ENCODE measurements around the gene ATXN1. TPM values are rescaled to one million over a fixed set of nuclear protein-coding genes. Genes with fewer than 3 reads are reported as not detected.
A peak's percentile ranks its signal among the peaks of the same experiment; 100 is the strongest.

The ATXN1 gene
- polyA plus RNA-seq, 1 donor from 2014 or later, result 28.2 TPM

DNA sequence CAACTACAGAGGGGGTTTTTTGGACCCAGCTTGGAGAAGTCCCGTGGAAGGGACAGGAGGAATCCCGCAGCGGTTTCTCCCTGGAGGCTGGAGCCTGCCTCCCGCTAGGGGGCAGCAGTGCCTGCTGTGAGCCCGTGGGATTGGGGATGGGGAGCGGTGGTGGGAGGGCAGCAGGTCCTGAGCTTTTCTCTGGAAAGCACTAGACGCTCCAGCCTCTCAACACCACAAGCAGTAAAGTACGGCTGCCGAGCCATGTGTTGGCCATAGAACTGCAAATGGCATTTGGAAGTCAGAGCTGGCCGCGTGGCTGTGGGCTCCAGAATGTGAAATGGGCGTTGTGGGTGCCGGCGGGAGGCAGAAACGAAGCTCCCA is 475.1 kb downstream of the ATXN1 start:
- TF ChIP-seq RAD21 (conservative IDR thresholded peaks at IDR 0.05) (peak; percentile 12), TAF1 (IDR thresholded peaks at IDR 0.05; ENCODE audit: low read depth) (no peak)
- H3K36me3 ChIP-seq (ENCODE audit: insufficient read depth, low read length), result no peaks in the 10 kb centered on the region
- H3F3A ChIP-seq (ENCODE audit: insufficient read depth, low read length, poor library complexity, severe bottlenecking), result no peaks in the 10 kb centered on the region
- no peaks in the 10 kb centered on the region for H3K27me3 ChIP-seq (ENCODE audit: insufficient read depth, low read depth, low read length)
- H3K9ac ChIP-seq (ENCODE audit: low read length), result no peak overlapping the region
- no peaks in the 10 kb centered on the region for H3K79me2 ChIP-seq (replicated peaks; ENCODE audit: insufficient read depth, low read length)
- no peak overlapping the region for H3K4me2 ChIP-seq (ENCODE audit: low read length)
- H3K27ac ChIP-seq (ENCODE audit: low read length), result no peak overlapping the region
- H4K20me1 ChIP-seq (ENCODE audit: insufficient read depth), result no peaks in the 10 kb centered on the region
- no peak overlapping the region for H3K4me3 ChIP-seq (ENCODE audit: low read length)
- H3K9me3 ChIP-seq (ENCODE audit: low read length), result no peaks in the 10 kb centered on the region
- no peak overlapping the region for H2AFZ ChIP-seq (ENCODE audit: low read depth, low read length)
- no peaks in the 10 kb centered on the region for H3K9me2 ChIP-seq (ENCODE audit: insufficient read depth, low read length)

DNA sequence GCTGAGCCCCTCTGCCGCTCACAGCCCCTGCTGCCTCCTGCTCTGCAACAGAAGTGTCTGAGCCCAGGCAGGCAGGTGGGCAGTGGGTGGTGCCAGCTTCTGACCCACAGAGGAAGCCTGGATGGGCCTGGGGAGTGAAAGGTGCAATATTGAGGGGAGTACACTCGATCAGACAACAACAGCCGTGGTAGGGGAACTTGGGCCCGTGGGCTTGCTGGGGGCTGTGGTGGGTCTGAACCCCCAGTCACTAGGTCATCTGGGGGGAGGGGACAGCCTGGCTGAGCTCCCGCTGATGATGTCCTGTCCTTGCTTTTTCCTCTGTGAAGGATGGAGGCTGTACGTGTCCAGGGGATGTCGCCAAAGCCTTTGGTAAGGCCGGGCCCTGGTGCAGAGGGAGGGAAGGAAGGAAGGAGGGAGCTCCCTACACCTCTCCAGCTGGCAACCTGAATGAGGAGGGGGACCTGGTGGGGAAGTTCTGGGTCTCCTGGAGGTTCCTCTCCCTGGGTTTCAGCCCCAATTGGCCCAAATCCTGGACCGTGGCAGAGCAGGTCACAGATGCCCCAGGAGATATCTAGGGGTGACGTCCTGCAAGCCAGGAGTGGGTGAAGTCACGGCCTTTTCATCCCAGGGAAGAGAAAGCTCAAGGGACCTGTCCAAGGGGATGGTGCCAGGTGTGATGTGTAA is 475.7 kb downstream of the ATXN1 start:
- no peak overlapping the region for H3K27ac ChIP-seq (ENCODE audit: low read length)
- H4K20me1 ChIP-seq (ENCODE audit: insufficient read depth), result no peaks in the 10 kb centered on the region
- H3K27me3 ChIP-seq (ENCODE audit: insufficient read depth, low read depth, low read length), result no peaks in the 10 kb centered on the region
- H3K9me2 ChIP-seq (ENCODE audit: insufficient read depth, low read length), result no peaks in the 10 kb centered on the region
- H2AFZ ChIP-seq (ENCODE audit: low read depth, low read length), result no peak overlapping the region
- no peaks in the 10 kb centered on the region for H3F3A ChIP-seq (ENCODE audit: insufficient read depth, low read length, poor library complexity, severe bottlenecking)
- no peak overlapping the region for H3K4me3 ChIP-seq (ENCODE audit: low read length)
- no peaks in the 10 kb centered on the region for H3K36me3 ChIP-seq (ENCODE audit: insufficient read depth, low read length)
- no peak for TF ChIP-seq POLR2AphosphoS5 (IDR thresholded peaks at IDR 0.05)
- TF ChIP-seq, protein P1, sequence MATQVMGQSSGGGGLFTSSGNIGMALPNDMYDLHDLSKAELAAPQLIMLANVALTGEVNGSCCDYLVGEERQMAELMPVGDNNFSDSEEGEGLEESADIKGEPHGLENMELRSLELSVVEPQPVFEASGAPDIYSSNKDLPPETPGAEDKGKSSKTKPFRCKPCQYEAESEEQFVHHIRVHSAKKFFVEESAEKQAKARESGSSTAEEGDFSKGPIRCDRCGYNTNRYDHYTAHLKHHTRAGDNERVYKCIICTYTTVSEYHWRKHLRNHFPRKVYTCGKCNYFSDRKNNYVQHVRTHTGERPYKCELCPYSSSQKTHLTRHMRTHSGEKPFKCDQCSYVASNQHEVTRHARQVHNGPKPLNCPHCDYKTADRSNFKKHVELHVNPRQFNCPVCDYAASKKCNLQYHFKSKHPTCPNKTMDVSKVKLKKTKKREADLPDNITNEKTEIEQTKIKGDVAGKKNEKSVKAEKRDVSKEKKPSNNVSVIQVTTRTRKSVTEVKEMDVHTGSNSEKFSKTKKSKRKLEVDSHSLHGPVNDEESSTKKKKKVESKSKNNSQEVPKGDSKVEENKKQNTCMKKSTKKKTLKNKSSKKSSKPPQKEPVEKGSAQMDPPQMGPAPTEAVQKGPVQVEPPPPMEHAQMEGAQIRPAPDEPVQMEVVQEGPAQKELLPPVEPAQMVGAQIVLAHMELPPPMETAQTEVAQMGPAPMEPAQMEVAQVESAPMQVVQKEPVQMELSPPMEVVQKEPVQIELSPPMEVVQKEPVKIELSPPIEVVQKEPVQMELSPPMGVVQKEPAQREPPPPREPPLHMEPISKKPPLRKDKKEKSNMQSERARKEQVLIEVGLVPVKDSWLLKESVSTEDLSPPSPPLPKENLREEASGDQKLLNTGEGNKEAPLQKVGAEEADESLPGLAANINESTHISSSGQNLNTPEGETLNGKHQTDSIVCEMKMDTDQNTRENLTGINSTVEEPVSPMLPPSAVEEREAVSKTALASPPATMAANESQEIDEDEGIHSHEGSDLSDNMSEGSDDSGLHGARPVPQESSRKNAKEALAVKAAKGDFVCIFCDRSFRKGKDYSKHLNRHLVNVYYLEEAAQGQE (IDR thresholded peaks at IDR 0.05; ENCODE audit: borderline replicate concordance), result no peak
- TF ChIP-seq TAF1 (IDR thresholded peaks at IDR 0.05; ENCODE audit: low read depth), result no peak
- TF ChIP-seq, protein P2, sequence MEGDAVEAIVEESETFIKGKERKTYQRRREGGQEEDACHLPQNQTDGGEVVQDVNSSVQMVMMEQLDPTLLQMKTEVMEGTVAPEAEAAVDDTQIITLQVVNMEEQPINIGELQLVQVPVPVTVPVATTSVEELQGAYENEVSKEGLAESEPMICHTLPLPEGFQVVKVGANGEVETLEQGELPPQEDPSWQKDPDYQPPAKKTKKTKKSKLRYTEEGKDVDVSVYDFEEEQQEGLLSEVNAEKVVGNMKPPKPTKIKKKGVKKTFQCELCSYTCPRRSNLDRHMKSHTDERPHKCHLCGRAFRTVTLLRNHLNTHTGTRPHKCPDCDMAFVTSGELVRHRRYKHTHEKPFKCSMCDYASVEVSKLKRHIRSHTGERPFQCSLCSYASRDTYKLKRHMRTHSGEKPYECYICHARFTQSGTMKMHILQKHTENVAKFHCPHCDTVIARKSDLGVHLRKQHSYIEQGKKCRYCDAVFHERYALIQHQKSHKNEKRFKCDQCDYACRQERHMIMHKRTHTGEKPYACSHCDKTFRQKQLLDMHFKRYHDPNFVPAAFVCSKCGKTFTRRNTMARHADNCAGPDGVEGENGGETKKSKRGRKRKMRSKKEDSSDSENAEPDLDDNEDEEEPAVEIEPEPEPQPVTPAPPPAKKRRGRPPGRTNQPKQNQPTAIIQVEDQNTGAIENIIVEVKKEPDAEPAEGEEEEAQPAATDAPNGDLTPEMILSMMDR (IDR thresholded peaks at IDR 0.05; ENCODE audit: poor library complexity, severe bottlenecking), result no peak
- TF ChIP-seq EZH2 (IDR thresholded peaks at IDR 0.05; ENCODE audit: borderline replicate concordance, insufficient read depth, low read length, poor library complexity, severe bottlenecking), result no peak
- no peak for TF ChIP-seq SMC3 (conservative IDR thresholded peaks at IDR 0.05; ENCODE audit: poor library complexity)
- no peak for TF ChIP-seq RAD21 (conservative IDR thresholded peaks at IDR 0.05)
- no peak for TF ChIP-seq MXI1 (conservative IDR thresholded peaks at IDR 0.05; ENCODE audit: poor library complexity, severe bottlenecking)
- TF ChIP-seq EP300 (conservative IDR thresholded peaks at IDR 0.05; ENCODE audit: poor library complexity, severe bottlenecking), result no peak
- no peaks in the 10 kb centered on the region for H3K9me3 ChIP-seq (ENCODE audit: low read length)
- H3K4me2 ChIP-seq (ENCODE audit: low read length), result no peak overlapping the region
- H3K79me2 ChIP-seq (replicated peaks; ENCODE audit: insufficient read depth, low read length), result no peaks in the 10 kb centered on the region
- H3K9ac ChIP-seq (ENCODE audit: low read length), result no peak overlapping the region

All from neural cell (in vitro differentiated cells).